ENCODE results near the gene MED27.

Gene MED27

GRCh38 chr9:131994364-131995125 is 85.1 kb downstream of the MED27 start:
- no peak for DNase-seq

GRCh38 chr9:131992906-131993657 is 86.6 kb downstream of the MED27 start:
- DNase-seq: no peak

- DNase-seq: no peak
Observed at GRCh38 chr9:131987232-131987631, 92.4 kb downstream of the MED27 start.

GRCh38 chr9:131986576-131986975 is 93.1 kb downstream of the MED27 start:
- DNase-seq: no peak

DNA sequence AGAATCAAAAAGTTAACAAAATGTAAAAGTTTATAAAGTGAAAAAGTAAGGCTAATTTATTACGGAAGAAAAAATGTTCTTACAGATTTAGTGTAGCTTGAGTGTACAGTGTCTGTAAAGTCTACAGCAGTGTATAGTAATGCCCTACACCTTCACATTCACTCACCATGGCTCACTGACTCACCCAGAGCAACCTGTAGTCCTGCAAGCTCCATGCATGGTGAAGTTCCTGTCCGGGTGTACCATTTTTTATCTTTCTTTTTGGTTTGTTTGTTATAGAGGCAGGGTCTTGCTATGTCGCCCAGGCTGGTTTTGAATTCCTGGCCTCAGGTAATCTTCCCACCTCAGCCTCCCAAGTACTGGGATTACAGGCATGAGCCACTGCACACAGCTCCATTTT is 93.6 kb downstream of the MED27 start:
- DNase-seq: no peak

DNA sequence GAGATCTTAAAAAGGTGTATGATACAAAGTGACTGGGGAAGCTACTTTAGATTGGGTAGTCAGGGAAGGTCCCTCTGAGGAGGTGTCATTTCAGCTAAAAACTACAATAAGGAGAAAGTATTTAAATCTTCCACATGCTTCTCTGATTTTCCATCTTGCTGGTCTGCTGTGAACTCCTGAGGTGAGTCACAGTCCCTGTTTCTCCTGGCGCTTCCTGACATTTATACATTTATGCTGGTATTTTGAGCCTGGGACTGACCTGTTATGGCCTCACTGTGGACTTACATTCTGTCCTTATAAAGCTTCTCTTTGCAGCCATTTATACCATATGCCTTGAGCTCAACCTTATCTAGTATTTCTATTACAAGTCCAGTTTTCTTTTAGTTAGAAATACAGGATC is 95.1 kb downstream of the MED27 start:
- DNase-seq: no peak

GRCh38 chr9:131982671-131983239 is 96.9 kb downstream of the MED27 start:
- DNase-seq: no peak

DNA sequence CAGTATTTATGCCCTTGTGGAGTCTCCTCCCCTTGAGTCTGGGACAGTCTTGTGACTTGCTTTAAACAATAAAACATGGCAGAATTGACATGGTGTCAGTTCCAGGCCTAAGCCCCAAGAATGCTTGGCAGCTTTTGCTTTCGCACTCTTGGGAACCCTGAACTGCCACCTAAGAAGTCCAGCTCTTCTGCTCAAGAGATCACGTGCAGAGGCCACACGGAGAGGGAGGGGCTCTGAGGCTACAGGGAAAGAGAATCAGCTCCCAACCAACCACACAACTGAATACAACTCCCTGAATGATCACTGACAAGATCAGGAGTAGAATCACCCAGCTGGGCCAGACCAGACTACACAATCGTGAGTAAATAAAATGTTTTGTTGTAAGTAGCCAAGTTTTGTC is 97.6 kb downstream of the MED27 start:
- DNase-seq: no peak

GRCh38 chr9:131981116-131981776 is 98.4 kb downstream of the MED27 start:
- DNase-seq: no peak

DNA sequence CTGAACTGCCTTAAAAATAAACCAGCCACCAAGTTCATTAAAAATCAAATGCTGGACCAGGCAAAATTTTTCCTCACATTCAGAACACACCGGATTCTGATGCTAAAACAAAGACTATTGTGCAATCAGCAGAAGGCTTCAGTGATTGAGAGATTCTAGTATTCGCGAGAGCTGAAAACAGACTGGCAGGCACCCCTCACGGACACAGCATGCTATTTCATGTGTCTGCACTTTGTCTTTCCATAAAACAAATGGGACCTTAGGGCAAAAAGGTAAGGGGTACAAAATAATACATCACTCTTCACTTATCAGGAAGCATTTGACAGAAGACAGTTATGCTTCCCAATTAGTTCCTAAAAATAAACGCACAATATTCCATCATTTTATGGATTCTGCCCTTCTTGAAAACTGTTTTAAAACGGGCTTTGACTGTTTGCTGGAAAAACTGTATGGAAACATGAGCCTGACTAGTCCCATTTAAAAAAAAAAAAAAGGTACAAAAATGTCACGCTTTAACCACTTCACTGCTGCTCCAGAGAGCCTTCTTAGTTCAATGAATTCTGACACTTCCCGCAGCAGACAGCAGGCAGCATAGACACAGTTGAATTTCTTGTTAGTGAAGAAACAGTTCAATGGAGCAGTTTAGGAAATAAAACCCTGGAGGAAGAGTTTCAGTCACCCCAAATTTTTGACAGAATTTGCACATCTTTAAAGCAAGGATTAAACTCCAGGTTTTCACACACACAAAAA is 99.2 kb downstream of the MED27 start:
- DNase-seq: no peak

DNA sequence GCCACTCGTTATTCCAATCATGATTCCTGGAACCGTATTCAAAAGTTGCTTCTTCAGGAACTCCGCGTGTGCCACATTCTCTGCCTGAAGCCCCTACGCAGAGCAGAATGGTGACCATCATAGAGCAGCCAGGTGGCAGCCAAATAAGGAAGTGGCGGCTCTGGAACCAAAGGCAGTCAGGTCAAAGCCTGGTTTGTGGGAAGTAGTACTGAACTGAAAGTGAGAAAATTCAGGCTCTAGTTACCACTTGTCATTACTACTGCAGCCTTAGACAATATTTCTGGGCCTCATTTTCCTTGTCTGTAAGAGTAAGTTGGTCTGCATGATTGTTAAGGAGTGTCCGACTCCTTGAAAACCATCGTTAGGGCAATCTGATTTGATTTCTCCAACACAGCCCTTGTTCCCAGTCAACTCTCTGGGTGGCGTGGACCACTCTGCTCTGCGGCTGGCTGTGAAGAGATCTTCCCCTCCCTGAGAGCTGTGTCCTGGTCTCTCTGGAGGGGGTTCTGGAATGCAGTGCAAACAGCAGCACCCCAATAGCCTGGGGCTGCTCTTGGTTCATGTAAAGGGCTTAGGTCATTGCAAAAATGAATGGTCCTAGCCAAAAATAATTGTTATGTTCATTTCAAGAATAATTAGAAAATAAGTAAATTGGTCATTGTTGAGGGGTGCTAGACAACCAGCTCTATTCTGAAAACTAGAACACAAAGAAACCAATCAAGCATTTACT is 102.4 kb downstream of the MED27 start:
- DNase-seq: no peak

DNA sequence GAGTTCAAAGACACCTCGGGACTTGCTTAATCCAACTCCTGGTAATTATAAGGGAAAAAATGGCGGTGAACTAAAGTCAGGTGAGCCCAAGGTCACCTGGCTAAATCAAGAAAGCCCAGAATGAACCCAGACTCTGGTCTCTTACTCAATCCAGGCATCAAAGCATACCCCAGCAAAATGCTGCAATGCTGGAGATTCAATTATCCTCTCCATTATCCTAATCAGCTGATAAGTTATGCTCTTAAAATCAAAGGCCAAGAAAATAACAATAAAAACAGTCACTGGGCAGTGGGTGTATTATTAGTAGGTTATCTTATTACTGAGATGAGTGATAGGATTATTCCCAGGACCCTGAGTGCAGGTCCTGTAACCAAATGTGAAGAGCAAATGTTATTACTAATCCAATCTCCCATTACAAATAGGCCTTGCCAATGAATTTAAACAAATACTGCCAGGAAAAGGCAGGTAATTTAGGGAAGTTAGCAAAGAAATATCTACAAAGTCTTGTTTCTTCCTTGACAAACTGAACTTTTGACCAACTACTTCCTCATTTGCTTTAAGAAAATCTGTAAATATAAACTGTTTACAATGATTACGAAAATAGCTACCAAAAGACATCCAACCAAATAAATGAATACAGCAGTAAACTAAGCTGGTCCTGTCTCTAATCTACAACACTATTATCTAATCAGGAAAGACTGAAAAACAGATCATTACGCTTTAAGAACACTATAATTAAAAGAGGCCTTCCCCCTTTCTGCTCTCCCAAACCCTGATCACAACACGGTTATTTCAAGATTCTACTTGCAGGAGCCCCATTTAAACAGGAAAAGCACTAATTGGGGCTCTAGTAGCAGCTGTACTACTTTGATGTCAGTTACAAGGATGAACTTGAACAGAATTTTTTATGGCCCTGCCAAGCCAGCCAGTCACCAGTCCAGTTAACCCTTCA is 103.2 kb downstream of the MED27 start:
- DNase-seq: no peak

DNA sequence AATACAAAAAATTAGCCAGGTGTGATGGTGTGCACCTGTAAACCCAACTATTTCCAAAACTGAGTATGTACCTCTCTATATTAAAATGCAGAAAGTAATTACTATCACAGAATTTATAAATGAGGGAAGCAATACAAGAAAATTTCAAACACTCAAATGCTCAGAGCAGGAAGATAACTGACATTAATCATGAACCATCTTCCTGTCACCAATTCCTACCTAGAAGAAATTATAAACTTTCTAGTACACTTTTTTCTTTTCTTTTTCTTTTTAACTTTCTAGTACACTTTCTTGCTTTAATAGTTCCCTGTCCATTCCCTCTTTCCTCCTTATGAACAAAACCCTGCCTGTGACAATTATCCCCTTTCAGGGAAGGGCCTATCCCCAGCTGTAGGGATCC is 106.8 kb downstream of the MED27 start:
- DNase-seq: no peak

DNA sequence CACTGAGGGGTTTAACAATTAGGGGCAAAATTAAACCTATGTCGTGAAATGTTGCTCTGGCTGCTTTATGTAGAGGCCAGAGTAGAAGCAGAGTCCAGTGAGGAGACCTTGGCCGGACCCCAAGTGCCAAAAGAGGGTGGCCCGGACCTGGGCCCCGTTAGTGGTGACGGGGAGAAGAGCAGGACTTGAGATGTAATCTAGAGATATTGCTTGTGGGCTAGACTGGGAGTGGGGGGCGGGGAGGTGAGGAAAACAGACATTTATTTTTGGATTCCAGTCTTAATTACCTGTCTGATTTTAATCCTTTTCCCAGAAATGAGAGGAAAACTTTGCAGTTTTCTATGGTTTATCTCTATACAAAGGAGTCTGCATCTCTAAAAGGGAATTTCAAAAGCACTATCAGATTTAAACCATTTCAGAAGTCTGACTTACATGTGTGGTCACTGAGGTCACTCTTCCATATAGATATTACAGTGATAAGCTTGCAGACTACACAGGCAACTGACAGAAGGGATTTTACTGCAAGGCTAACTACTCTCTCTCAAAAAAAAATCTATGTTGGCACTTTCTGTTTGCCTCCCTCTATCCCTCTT is 108.1 kb downstream of the MED27 start:
- DNase-seq: no peak

- no peak for DNase-seq
Observed at GRCh38 chr9:131969469-131969989, 110.1 kb downstream of the MED27 start.

DNA sequence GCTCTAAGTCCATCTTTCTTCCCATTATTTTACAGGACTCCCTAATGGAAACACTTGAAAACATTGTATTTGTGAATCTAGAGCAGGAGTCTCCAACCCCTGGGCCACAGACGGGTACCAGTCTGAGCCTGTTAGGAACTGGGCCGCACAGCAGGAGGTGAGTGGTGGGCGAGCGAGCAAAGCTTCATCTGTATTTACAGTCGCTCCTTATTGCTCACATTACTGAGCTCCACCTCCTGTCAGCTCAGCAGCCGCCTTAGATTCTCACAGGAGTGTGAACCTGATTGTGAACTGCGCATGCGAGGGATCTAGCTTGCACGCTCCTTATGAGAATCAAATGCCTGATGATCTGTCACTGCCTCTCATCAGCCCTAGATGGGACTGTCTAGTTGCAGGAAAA is 111.0 kb downstream of the MED27 start:
- DNase-seq: no peak

GRCh38 chr9:131965841-131966240 is 113.8 kb downstream of the MED27 start:
- DNase-seq: no peak

DNA sequence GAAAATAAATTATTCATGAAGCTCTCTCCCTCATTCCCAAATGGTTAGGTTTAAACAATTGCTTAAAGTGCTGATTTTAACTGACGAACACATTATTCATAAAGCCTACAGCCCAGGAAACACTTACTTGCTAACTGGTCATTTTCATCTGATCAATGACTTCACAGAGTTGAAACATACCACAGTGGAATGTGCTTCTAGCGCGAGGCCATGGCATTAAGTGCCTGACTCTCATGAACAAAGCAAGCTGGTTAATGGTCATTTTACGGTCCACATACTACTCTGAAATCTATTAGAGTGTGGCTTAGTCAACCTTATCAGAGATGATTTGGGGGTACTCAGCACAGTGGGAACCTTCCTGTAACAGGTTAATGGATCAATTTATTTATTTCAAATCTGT is 114.6 kb downstream of the MED27 start:
- no peak for DNase-seq

DNA sequence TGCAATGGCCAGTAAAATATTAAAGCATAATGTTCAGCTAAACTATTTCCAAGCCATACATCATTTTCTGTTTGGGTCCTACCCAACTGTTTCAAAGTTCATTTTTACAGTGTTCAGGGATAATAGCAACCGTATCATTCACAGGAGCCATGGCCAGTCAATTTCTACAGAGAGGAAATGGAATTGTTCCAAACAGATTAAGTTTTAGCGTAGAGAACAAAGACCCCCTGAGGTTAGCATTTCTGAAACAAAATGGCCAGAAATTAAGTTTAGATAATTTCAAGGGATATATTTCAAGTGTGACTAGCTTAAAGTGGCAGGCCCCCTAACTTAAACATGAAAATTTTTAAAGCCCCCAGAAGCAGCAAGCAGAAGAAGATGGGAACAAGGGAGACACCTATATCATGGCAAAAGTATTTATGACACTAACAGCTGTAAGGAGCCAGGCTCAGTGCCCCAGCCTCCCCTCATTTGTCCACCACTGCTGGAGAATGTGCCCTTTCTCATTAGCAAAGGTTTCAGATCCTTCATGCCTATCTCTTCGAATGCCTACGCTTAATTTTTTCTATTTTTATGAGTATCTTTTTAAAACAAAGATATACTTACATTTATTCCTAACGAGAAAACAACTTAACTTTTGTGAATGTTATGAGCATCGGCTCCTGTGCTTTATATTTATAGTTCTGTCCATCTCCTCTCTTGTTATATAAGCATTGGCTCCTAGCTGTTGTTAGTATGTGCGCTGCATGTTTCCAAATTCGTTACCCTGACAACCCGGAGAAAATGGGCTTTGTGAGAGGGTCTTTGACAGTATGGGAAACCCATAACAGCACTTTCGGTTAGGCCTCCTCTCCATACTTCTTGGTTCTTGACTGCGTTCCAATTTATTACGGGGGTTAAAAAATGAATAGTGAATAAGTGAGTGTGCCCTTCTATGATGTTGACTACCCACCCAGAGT is 116.3 kb downstream of the MED27 start:
- DNase-seq: no peak
